ENCODE data around the gene PPIE. TPM values are rescaled to one million over a fixed set of nuclear protein-coding genes. Genes with fewer than 3 reads are reported as not detected.
"Not testable (repeated sequence)": the region's sequence is repeated elsewhere in the genome, so short reads cannot be mapped to it uniquely, and the experiment has no call there.

Gene PPIE
- total RNA-seq, 1 donor from 2014 or later: 45.5 TPM

DNA sequence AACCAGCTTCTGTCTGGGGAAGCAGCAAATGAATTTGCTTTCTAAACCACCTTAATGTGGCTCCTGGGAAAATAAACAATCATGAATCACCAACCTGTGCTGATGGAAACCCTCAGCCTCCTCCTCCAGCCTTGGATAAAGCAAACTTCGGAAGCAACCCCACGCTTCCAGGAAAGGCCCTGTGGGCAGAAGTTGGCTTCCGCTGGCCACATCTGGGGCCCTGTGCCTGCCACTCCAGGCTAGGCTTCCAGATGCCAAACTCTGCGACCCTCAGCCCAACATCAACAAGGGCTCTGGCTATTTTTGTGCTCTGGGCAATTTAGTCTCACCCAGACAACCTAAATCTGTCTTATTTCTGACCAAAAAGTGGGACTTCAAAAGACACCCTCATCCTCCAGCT is 38.6 kb downstream of the PPIE start:
- no peaks in the 10 kb centered on the region for H3K9me3 Mint-ChIP-seq

DNA sequence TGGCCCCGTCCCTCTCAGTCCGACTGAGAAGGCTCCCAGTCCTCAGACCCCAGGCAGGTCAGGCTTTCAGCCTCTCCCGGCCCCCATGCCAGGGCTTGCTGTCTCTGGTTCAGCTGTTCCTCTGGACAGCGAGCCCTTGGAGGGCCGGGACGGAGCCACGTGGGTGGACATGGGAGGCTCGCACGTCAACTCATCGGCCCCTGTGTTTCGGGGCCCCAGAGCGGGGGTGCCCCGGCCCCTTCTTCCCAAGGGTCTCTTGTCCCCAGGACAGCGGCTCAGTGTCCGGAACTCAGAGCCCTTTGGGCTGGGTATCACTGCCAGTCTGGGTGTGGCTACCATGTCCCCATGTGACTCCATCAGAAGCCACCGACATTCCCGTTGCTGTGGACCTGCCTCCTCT is 39.2 kb downstream of the PPIE start:
- not testable (repeated sequence) for H3K4me3 Mint-ChIP-seq; H3K36me3 Mint-ChIP-seq; DNase-seq (ENCODE audit: low spot score in 2 of 2, unreplicated experiment in 2 of 2); H3K27ac Mint-ChIP-seq; H3K9me3 Mint-ChIP-seq
- H3K27me3 Mint-ChIP-seq (ENCODE audit: low read depth): peaks cover 28% of the 10 kb centered on the region
- peaks cover 11% of the 10 kb centered on the region for H3K4me1 Mint-ChIP-seq

More for the DNA sequence above, 38.6 kb downstream of the PPIE start:
- Mint-ChIP-seq H3K36me3 (no peaks in the 10 kb centered on the region), H3K27me3 (ENCODE audit: low read depth) (peaks cover 25% of the 10 kb centered on the region), H3K4me1 (peaks cover 11% of the 10 kb centered on the region), H3K4me3 (no peak overlapping the region), H3K27ac (peak overlapping the region; percentile 43)
- TF ChIP-seq, protein P1, sequence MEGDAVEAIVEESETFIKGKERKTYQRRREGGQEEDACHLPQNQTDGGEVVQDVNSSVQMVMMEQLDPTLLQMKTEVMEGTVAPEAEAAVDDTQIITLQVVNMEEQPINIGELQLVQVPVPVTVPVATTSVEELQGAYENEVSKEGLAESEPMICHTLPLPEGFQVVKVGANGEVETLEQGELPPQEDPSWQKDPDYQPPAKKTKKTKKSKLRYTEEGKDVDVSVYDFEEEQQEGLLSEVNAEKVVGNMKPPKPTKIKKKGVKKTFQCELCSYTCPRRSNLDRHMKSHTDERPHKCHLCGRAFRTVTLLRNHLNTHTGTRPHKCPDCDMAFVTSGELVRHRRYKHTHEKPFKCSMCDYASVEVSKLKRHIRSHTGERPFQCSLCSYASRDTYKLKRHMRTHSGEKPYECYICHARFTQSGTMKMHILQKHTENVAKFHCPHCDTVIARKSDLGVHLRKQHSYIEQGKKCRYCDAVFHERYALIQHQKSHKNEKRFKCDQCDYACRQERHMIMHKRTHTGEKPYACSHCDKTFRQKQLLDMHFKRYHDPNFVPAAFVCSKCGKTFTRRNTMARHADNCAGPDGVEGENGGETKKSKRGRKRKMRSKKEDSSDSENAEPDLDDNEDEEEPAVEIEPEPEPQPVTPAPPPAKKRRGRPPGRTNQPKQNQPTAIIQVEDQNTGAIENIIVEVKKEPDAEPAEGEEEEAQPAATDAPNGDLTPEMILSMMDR (IDR thresholded peaks at IDR 0.05; ENCODE audit: unreplicated experiment): no peak
- DNase-seq (ENCODE audit: low spot score in 2 of 2, unreplicated experiment in 2 of 2): no peak

DNA sequence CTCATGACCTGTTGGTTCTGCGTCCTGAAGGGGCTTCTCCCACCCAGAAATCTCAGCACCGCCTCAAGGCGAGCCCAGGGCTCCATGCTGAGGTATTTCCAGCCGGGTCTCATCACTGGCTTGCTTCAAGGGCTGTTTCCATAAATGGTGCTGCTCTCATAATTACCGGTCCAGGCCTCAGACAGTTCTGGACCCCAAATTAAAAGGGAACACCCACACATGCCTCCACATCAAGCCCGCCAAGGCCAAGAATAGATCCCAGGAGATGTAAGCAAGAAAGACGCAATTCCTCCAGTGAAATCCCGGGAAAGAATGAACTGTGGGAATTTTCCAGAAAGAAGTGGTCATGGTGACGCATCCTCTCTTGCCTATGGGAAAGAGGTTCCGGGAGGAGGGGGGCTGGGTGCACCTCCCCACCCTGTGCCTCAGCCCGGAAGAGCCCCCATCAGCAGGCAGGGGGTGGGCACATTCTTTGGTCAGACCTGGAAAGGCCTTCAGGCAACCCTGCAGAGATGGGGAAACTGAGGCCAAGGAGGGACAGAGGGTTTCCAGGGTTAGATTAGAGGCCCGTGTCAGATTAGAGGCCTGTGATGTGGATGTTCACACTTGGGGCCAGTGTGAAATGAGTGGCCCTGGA is 39.9 kb downstream of the PPIE start:
- H3K27me3 Mint-ChIP-seq (ENCODE audit: low read depth): peaks cover 35% of the 10 kb centered on the region
- not testable (repeated sequence) for H3K27ac Mint-ChIP-seq; H3K4me3 Mint-ChIP-seq; DNase-seq (ENCODE audit: low spot score in 2 of 2, unreplicated experiment in 2 of 2); H3K9me3 Mint-ChIP-seq; H3K36me3 Mint-ChIP-seq
- peaks cover 11% of the 10 kb centered on the region for H3K4me1 Mint-ChIP-seq

DNA sequence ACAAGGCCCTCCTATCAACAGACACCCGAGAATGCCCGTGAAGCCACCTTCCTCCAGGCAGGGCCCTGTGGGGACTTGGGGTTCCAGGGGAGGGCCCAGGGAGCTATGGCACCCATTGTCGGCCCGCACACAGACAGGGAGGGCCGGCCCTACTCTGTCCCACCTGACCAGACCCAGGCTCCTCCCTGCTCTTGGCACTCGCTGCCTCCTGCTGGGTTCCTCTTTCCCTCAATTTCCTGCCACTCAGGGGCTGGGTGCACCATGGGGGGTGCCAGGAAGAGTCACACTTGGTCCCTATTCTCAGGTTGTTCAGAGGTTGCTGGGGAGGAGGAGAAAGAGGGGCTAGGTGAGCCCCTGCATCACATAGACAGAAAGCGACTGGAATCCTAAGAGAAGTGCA is 40.5 kb downstream of the PPIE start:
- DNase-seq (ENCODE audit: low spot score in 2 of 2, unreplicated experiment in 2 of 2): no peak
- H3K9me3 Mint-ChIP-seq: no peaks in the 10 kb centered on the region
- TF ChIP-seq, protein P1 (IDR thresholded peaks at IDR 0.05; ENCODE audit: unreplicated experiment): no peak
- peaks cover 41% of the 10 kb centered on the region for H3K27me3 Mint-ChIP-seq (ENCODE audit: low read depth)
- no peak overlapping the region for H3K27ac Mint-ChIP-seq
- no peaks in the 10 kb centered on the region for H3K36me3 Mint-ChIP-seq
- H3K4me1 Mint-ChIP-seq: peaks cover 11% of the 10 kb centered on the region
- H3K4me3 Mint-ChIP-seq: no peak overlapping the region

DNA sequence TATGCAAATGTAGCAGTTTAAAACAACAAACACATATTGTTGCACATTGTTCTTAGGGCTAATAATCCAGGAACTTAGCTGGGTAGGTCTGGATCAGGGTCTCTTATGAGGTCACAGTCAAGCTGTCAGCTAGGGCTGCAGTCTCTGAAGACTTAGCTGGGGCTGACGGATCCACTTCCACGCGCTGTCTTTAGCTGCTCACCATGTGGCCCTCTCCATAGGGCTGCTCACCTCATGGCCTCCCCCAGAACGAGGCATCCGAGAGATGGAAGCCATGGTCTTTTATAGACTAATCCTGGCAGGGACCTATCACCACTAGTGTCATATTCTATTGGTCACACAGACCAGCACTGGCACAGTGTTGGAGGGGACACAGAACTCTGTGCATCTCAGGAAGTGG is 41.1 kb downstream of the PPIE start:
- H3K27me3 Mint-ChIP-seq (ENCODE audit: low read depth): peaks cover 41% of the 10 kb centered on the region
- no peak for DNase-seq (ENCODE audit: low spot score in 2 of 2, unreplicated experiment in 2 of 2)
- no peak overlapping the region for H3K27ac Mint-ChIP-seq
- no peaks in the 10 kb centered on the region for H3K9me3 Mint-ChIP-seq
- no peak overlapping the region for H3K4me3 Mint-ChIP-seq
- TF ChIP-seq, protein P1 (IDR thresholded peaks at IDR 0.05; ENCODE audit: unreplicated experiment): no peak
- no peaks in the 10 kb centered on the region for H3K36me3 Mint-ChIP-seq
- H3K4me1 Mint-ChIP-seq: peaks cover 11% of the 10 kb centered on the region

DNA sequence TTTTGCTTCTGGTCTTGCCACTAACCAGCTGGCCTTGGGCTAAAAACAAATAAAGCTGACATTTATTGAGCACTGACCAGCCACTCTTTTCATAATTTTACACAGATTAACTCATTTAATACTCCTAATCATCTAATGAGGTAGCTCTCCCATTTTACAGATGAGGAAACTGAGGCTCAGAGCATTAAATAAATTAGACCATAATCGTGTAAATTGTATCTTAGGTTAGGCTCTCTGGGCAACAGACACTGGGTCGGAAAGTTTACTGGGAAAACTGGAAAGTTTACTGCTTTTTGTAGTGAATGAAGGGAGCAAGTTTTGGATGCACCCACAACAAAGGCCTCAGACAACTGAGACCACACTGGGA is 42.6 kb downstream of the PPIE start:
- Mint-ChIP-seq H3K9me3 (no peaks in the 10 kb centered on the region), H3K36me3 (no peaks in the 10 kb centered on the region), H3K4me1 (peaks cover 10% of the 10 kb centered on the region), H3K4me3 (no peak overlapping the region), H3K27me3 (ENCODE audit: low read depth) (peaks cover 51% of the 10 kb centered on the region), H3K27ac (no peak overlapping the region)
- no peak for DNase-seq (ENCODE audit: low spot score in 2 of 2, unreplicated experiment in 2 of 2)
- TF ChIP-seq, protein P1 (IDR thresholded peaks at IDR 0.05; ENCODE audit: unreplicated experiment): no peak

DNA sequence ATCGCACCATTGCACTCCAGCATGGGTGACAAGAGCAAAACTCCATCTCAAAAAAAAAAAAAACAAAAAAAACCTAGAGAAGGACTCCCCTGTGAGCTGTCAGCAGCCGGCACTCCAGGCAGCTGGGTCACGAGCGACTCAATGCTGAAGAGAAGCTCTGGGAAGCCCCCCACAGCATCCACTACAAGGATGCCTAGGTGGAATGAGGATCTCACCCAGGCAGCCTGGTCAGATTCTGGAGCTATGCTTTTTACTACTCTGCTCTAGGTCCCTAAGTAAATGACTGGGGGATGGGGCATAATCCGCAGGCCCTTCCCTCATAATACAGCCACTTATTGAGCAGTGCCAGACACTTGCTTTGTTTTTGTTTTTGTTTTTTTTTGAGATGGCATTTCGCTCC is 43.4 kb downstream of the PPIE start:
- Mint-ChIP-seq H3K27me3 (ENCODE audit: low read depth) (peaks cover 58% of the 10 kb centered on the region), H3K27ac (no peak overlapping the region), H3K9me3 (no peaks in the 10 kb centered on the region), H3K4me1 (peaks cover 4% of the 10 kb centered on the region), H3K36me3 (no peaks in the 10 kb centered on the region), H3K4me3 (no peak overlapping the region)
- TF ChIP-seq, protein P1 (IDR thresholded peaks at IDR 0.05; ENCODE audit: unreplicated experiment): no peak
- DNase-seq (ENCODE audit: low spot score in 2 of 2, unreplicated experiment in 2 of 2): no peak

DNA sequence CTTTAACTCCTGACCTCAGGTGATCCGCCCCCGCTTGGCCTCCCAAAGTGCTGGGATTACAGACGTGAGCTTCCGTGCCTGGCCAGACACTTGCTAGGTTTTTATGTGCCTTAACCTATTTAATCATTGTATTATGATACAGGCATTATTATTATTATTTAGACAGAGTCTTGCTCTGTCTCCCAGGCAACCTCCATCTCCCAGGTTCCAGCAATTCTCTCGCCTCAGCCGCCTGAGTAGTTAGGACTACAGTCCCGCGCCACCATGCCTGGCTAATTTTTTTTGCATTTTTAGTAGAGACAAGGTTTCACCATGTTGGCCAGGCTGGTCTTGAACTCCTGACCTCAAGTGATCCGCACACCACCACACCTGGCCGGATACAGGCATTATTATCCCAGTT is 44.0 kb downstream of the PPIE start:
- not testable (repeated sequence) for H3K9me3 Mint-ChIP-seq; H3K4me3 Mint-ChIP-seq; DNase-seq (ENCODE audit: low spot score in 2 of 2, unreplicated experiment in 2 of 2); H3K4me1 Mint-ChIP-seq; H3K27ac Mint-ChIP-seq; H3K36me3 Mint-ChIP-seq
- peaks cover 64% of the 10 kb centered on the region for H3K27me3 Mint-ChIP-seq (ENCODE audit: low read depth)

DNA sequence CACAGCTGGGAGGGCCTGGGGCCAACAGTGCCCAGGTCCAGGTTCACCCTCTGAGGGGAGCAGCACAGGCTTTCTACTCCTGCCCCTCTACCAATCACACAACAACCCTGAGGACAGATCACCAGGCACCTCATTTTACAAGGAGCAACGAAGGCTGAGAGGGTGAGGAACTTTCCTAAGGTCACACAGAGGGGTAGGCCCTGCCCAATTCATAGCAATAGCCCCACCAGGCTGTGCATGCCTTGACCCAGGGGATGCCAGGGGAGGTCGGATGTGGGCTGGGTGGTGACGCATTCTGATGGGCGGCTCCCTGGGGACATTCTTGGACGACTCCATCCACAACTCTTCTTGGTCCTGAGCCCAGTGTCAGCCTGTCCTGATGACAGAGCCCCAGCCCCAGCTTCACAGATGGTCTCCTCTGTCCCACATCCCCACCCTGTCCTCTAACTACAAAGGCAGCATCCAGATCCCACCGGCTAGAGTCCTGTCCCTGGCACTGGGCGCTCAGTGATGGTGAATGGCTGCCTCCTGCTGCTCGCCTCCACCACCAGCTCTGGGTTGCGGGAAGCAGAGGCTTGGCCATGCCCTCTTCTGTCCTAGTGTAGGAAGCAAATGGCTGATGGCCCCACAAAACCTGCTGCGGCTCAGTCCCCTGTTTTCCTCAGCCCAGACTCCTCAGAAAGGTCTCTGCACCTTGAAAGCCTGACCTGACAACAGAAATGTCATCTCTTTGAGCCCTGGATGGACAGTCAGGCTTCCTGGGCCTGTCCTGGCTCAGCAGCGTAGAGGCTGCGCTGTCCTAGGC is 47.8 kb downstream of the PPIE start:
- DNase-seq (ENCODE audit: low spot score in 2 of 2, unreplicated experiment in 2 of 2); H3K27ac Mint-ChIP-seq: not testable (repeated sequence)

More for the DNA sequence above, 47.8 kb downstream of the PPIE start:
- H3K4me1 Mint-ChIP-seq, H3K4me3 Mint-ChIP-seq, H3K36me3 Mint-ChIP-seq, H3K9me3 Mint-ChIP-seq: not testable (repeated sequence)
- peaks cover 69% of the 10 kb centered on the region for H3K27me3 Mint-ChIP-seq (ENCODE audit: low read depth)
